ENCODE data around the gene MEGF6.

- TF ChIP-seq CTCF (conservative IDR thresholded peaks at IDR 0.05) (no peak), ZFX (IDR thresholded peaks at IDR 0.05) (no peak)
These were observed 114.4 kb downstream of the MEGF6 start for GRCh38 chr1:3496916-3497315.
